ACC112 (cell line): Measurements from ENCODE around the gene TSPAN18.

Experiments used
- H2AFZ ChIP-seq: fragments of 200-600 bp; sonication (generic); one replicate; pipeline ENCODE4 v1.6.0; 2017; ENCODE audit warnings: antibody characterized with exemption, low read length; ENCODE audit not compliant: unreplicated experiment
- H3K27ac ChIP-seq: fragments of 200-600 bp; sonication (generic); 2 replicates; pipeline ENCODE4 v1.5.1; 2014; ENCODE audit warnings: low read depth, mild to moderate bottlenecking, antibody characterized with exemption, low read length, moderate library complexity
- H3K27me3 ChIP-seq: fragments of 200-600 bp; sonication (generic); 2 replicates; pipeline ENCODE4 v1.6.1; 2014; ENCODE audit warnings: mild to moderate bottlenecking, antibody characterized with exemption, low read length, moderate library complexity, mixed read lengths; ENCODE audit not compliant: insufficient read depth
- H3K36me3 ChIP-seq: fragments of 200-600 bp; sonication (generic); 2 replicates; pipeline ENCODE4 v1.6.1; 2016; ENCODE audit warnings: mild to moderate bottlenecking, antibody characterized with exemption, low read length, moderate library complexity, mixed read lengths; ENCODE audit not compliant: insufficient read depth
- H3K4me1 ChIP-seq: fragments of 200-600 bp; sonication (generic); one replicate; pipeline ENCODE4 v1.6.1; 2016; ENCODE audit warnings: low read length, mixed read lengths; ENCODE audit not compliant: insufficient read depth, unreplicated experiment, control insufficient read depth
- H3K4me3 ChIP-seq: fragments of 200-600 bp; sonication (generic); 2 replicates; pipeline ENCODE4 v1.5.1; 2014; ENCODE audit warnings: mild to moderate bottlenecking, low read depth, low read length
- H3K79me2 ChIP-seq: fragments of 200-600 bp; sonication (generic); one replicate; pipeline ENCODE4 v1.6.0; 2016; ENCODE audit warnings: low read length; ENCODE audit not compliant: control insufficient read depth, unreplicated experiment, insufficient read depth

Gene TSPAN18

GRCh38 chr11:44767421-44767820 is 40.7 kb downstream of the TSPAN18 start:
- Histone ChIP-seq H3K27me3 (no peaks in the 10 kb centered on the region), H2AFZ (no peak overlapping the region), H3K27ac (peak overlapping the region; percentile 43; the same call in 1 of the 2 replicates), H3K4me1 (peaks cover 26% of the 10 kb centered on the region), H3K36me3 (0 out of 2 replicates have a peak, but pooled peaks cover 4% of the 10 kb centered on the region), H3K4me3 (no peak overlapping the region), H3K79me2 (no peaks in the 10 kb centered on the region)

GRCh38 chr11:44770401-44770800 is 43.6 kb downstream of the TSPAN18 start:
- H3K36me3 ChIP-seq = 0 out of 2 replicates have a peak, but pooled peaks cover 4% of the 10 kb centered on the region
- peaks cover 12% of the 10 kb centered on the region for H3K27me3 ChIP-seq
- H2AFZ ChIP-seq = no peak overlapping the region
- no peak overlapping the region for H3K27ac ChIP-seq
- H3K4me3 ChIP-seq = no peak overlapping the region
- H3K4me1 ChIP-seq = peaks cover 18% of the 10 kb centered on the region
- H3K79me2 ChIP-seq = no peaks in the 10 kb centered on the region

- Histone ChIP-seq H3K4me1 (peaks cover 11% of the 10 kb centered on the region), H3K27ac (no peak overlapping the region), H3K4me3 (no peak overlapping the region), H3K79me2 (no peaks in the 10 kb centered on the region), H3K36me3 (0 out of 2 replicates have a peak, but pooled peaks cover 4% of the 10 kb centered on the region), H3K27me3 (peaks cover 12% of the 10 kb centered on the region), H2AFZ (no peak overlapping the region)
Measured at GRCh38 chr11:44771252-44771734, 44.5 kb downstream of the TSPAN18 start.

GRCh38 chr11:44771841-44772240 is 45.1 kb downstream of the TSPAN18 start:
- no peak overlapping the region for H3K4me3 ChIP-seq
- peaks cover 6% of the 10 kb centered on the region for H3K4me1 ChIP-seq
- H3K79me2 ChIP-seq = no peaks in the 10 kb centered on the region
- peaks cover 12% of the 10 kb centered on the region for H3K27me3 ChIP-seq
- H3K36me3 ChIP-seq = 0 out of 2 replicates have a peak, but pooled peaks cover 4% of the 10 kb centered on the region
- no peak overlapping the region for H3K27ac ChIP-seq
- H2AFZ ChIP-seq = no peak overlapping the region

- Histone ChIP-seq H3K4me1 (no peaks in the 10 kb centered on the region), H2AFZ (no peak overlapping the region), H3K79me2 (no peaks in the 10 kb centered on the region), H3K27me3 (peaks cover 12% of the 10 kb centered on the region), H3K27ac (no peak overlapping the region), H3K36me3 (no peaks in the 10 kb centered on the region), H3K4me3 (no peak overlapping the region)
Measured at GRCh38 chr11:44773351-44773965, 46.7 kb downstream of the TSPAN18 start.

GRCh38 chr11:44774108-44774507 is 47.3 kb downstream of the TSPAN18 start:
- H3K4me1 ChIP-seq = no peaks in the 10 kb centered on the region
- H3K79me2 ChIP-seq = no peaks in the 10 kb centered on the region
- no peak overlapping the region for H2AFZ ChIP-seq
- peaks cover 12% of the 10 kb centered on the region for H3K27me3 ChIP-seq
- H3K4me3 ChIP-seq = no peak overlapping the region
- no peaks in the 10 kb centered on the region for H3K36me3 ChIP-seq
- no peak overlapping the region for H3K27ac ChIP-seq

- Histone ChIP-seq H2AFZ (no peak overlapping the region), H3K27ac (no peak overlapping the region), H3K36me3 (no peaks in the 10 kb centered on the region)
Measured at GRCh38 chr11:44774731-44775130, 48.0 kb downstream of the TSPAN18 start.

GRCh38 chr11:44775366-44775984 is 48.7 kb downstream of the TSPAN18 start:
- no peaks in the 10 kb centered on the region for H3K4me1 ChIP-seq
- no peaks in the 10 kb centered on the region for H3K36me3 ChIP-seq
- no peak overlapping the region for H3K4me3 ChIP-seq
- H2AFZ ChIP-seq = no peak overlapping the region
- H3K27me3 ChIP-seq = peaks cover 12% of the 10 kb centered on the region
- H3K79me2 ChIP-seq = no peaks in the 10 kb centered on the region
- no peak overlapping the region for H3K27ac ChIP-seq

More at GRCh38 chr11:44774731-44775130, 48.0 kb downstream of the TSPAN18 start:
- H3K4me3 ChIP-seq = no peak overlapping the region
- peaks cover 12% of the 10 kb centered on the region for H3K27me3 ChIP-seq
- H3K79me2 ChIP-seq = no peaks in the 10 kb centered on the region
- no peaks in the 10 kb centered on the region for H3K4me1 ChIP-seq

GRCh38 chr11:44775985-44776446 is 49.3 kb downstream of the TSPAN18 start:
- H3K4me1 ChIP-seq = peaks cover 3% of the 10 kb centered on the region

GRCh38 chr11:44776551-44777208 is 49.9 kb downstream of the TSPAN18 start:
- Histone ChIP-seq H3K79me2 (no peaks in the 10 kb centered on the region), H3K27ac (no peak overlapping the region), H3K4me1 (peaks cover 7% of the 10 kb centered on the region), H3K27me3 (peaks cover 12% of the 10 kb centered on the region), H3K36me3 (no peaks in the 10 kb centered on the region), H3K4me3 (no peak overlapping the region), H2AFZ (no peak overlapping the region)

More at GRCh38 chr11:44775985-44776446, 49.3 kb downstream of the TSPAN18 start:
- no peak overlapping the region for H2AFZ ChIP-seq
- H3K79me2 ChIP-seq = no peaks in the 10 kb centered on the region
- no peaks in the 10 kb centered on the region for H3K36me3 ChIP-seq
- H3K4me3 ChIP-seq = no peak overlapping the region
- peaks cover 12% of the 10 kb centered on the region for H3K27me3 ChIP-seq
- no peak overlapping the region for H3K27ac ChIP-seq
